ENCODE measurements around the gene NYAP1. TPM values are rescaled to one million over a fixed set of nuclear protein-coding genes. Genes with fewer than 3 reads are reported as not detected.
A peak's percentile ranks its signal among the peaks of the same experiment; 100 is the strongest.

NYAP1 gene
- total and polyA plus RNA-seq, 2 of the 8 experiments (the other 6 are each of a cell fraction or from before 2014, with no cell fraction given): 1.9 to 4.6 TPM

GRCh38 chr7:100465702-100466311 is 17.9 kb upstream of the NYAP1 start:
- peak overlapping the region in 1 of 2 experiments; percentile 59; a peak in 2 of 4 replicates for H3K4me2 ChIP-seq (ENCODE audit: insufficient read depth in 1 of 2, low read depth in 2 of 2, low read length in 2 of 2)
- FAIRE-seq (no peak), DNase-seq (ENCODE audit: low read depth in 1 of 2, low spot score in 2 of 2) (no peak)
- CTCF ChIA-PET (ENCODE audit: partially characterized antibody): interaction anchor here (0.6 to 12.4 kb wide), 25 partner anchors 13 to 226 kb away, joined by 3 to 152 read pairs (median 4); partner anchors contain the start of genes MEPCE, NYAP1, TSC22D4 and ZCWPW1
- H2BK20ac ChIP-seq (ENCODE audit: low read length): no peak overlapping the region
- no peak overlapping the region for H3K4ac ChIP-seq (replicated peaks; ENCODE audit: insufficient read length, low read depth, low read length)
- no peak overlapping the region for H2BK120ac ChIP-seq (replicated peaks; ENCODE audit: low read depth, low read length)
- no peak overlapping the region; the same call in 1 of the 2 replicates for H4K8ac ChIP-seq (ENCODE audit: extremely low read depth, insufficient read depth, low read length)
- no peak overlapping the region for H3K14ac ChIP-seq (ENCODE audit: insufficient read length)
- H3K18ac ChIP-seq (ENCODE audit: extremely low read depth, low read length): no peak overlapping the region
- H2BK5ac ChIP-seq (ENCODE audit: low read depth, low read length): no peak overlapping the region
- POLR2A ChIA-PET (ENCODE audit: partially characterized antibody): interaction anchor here (0.6 to 1.3 kb wide), 8 partner anchors 9 to 137 kb away, joined by 3 to 6 read pairs (median 3); partner anchors contain the start of genes FBXO24, LRCH4, MEPCE and PCOLCE
- no peaks in the 10 kb centered on the region for H3K23me2 ChIP-seq (ENCODE audit: low read depth, low read length)
- H4K91ac ChIP-seq (replicated peaks; ENCODE audit: insufficient read length, low read length): no peak overlapping the region
- no peak overlapping the region for H2BK12ac ChIP-seq (ENCODE audit: low read depth, low read length)
- H3K79me2 ChIP-seq (ENCODE audit: control insufficient read depth in 1 of 2, insufficient read depth in 2 of 2, low read length in 2 of 2): no peaks in the 10 kb centered on the region
- H3K4me1 ChIP-seq (replicated peaks in 1 of 4; ENCODE audit: control insufficient read depth in 3 of 4, insufficient read depth in 4 of 4, low read length in 3 of 4): peaks cover 0 to 6% (median 1%) of the 10 kb centered on the region in 4 experiments; a peak in 5 of 7 replicates
- no peak overlapping the region for H3K56ac ChIP-seq (replicated peaks; ENCODE audit: insufficient read length, low read depth, low read length)
- no peak overlapping the region for H3K23ac ChIP-seq (ENCODE audit: insufficient read length)
- no peaks in the 10 kb centered on the region for H4K20me1 ChIP-seq (replicated peaks in 1 of 2; ENCODE audit: control insufficient read depth in 1 of 2, insufficient read depth in 2 of 2, low read length in 2 of 2)
- 15% methylated on average over 8 of the region's 17 CpGs; no CpG with 5 or more reads in 1 of the 2 experiments for WGBS, 2 experiments (ENCODE audit: extremely low coverage in 1 of 2, insufficient coverage in 1 of 2, insufficient read length in 1 of 2, insufficient replicate concordance in 2 of 2, low coverage in 1 of 2, low lambda C conversion rate in 2 of 2, missing lambda C conversion rate in 1 of 2)
- H2AK5ac ChIP-seq (ENCODE audit: low read depth, low read length): no peak overlapping the region
- no peak overlapping the region for H3K27ac ChIP-seq (ENCODE audit: low read depth, low read length)
- H3K79me1 ChIP-seq (ENCODE audit: low read depth, low read length): no peaks in the 10 kb centered on the region
- no peaks in the 10 kb centered on the region for H3K36me3 ChIP-seq (ENCODE audit: control insufficient read depth in 2 of 4, insufficient read depth in 4 of 4, low read length in 3 of 4)
- H4K5ac ChIP-seq (ENCODE audit: insufficient read length, low read depth, low read length): no peak overlapping the region
- no peak overlapping the region for H2BK15ac ChIP-seq (ENCODE audit: low read length)
- H3K9ac ChIP-seq (replicated peaks in 1 of 4; ENCODE audit: extremely low read depth in 1 of 4, low read depth in 3 of 4, low read length in 3 of 4): no peak overlapping the region
- H3K27me3 ChIP-seq (replicated peaks in 1 of 4; ENCODE audit: control insufficient read depth in 3 of 4, extremely low read depth in 1 of 4, insufficient read depth in 3 of 4, low read length in 3 of 4): no peaks in the 10 kb centered on the region
- no peak overlapping the region for H2AFZ ChIP-seq (ENCODE audit: low read length)
- no peaks in the 10 kb centered on the region for H3K9me3 ChIP-seq (ENCODE audit: insufficient read depth in 2 of 2, low read depth in 1 of 2, low read length in 1 of 2)
- peak overlapping the region in 1 of 4 experiments; percentile 50; a peak in 3 of 8 replicates for H3K4me3 ChIP-seq (ENCODE audit: extremely low read depth in 1 of 4, insufficient read depth in 2 of 4, low read depth in 3 of 4, low read length in 4 of 4)
- peak; percentile 64; the same call in 1 of the 2 replicates for TF ChIP-seq KDM1A (IDR thresholded peaks at IDR 0.05; ENCODE audit: borderline replicate concordance, low read length)
- TF ChIP-seq BRCA1 (IDR thresholded peaks at IDR 0.05; ENCODE audit: low read depth, low read length): no peak
- 0 out of 2 replicates have a peak, but pooled peaks have one; percentile 9 for TF ChIP-seq YY1 (IDR thresholded peaks at IDR 0.05; ENCODE audit: low read depth, low read length)
- TF ChIP-seq TBP (IDR thresholded peaks at IDR 0.05; ENCODE audit: low read depth, low read length): no peak
- no peak for TF ChIP-seq POLR2A (IDR thresholded peaks at IDR 0.05; ENCODE audit: control extremely low read depth in 1 of 2, low read depth in 2 of 2, low read length in 2 of 2)
- peak; percentile 55 to 74 for TF ChIP-seq RAD21 (IDR thresholded peaks at IDR 0.05 in 1 of 2, conservative IDR thresholded peaks at IDR 0.05 in 1 of 2; ENCODE audit: low read depth in 2 of 2, low read length in 2 of 2)
- TF ChIP-seq HDAC2 (IDR thresholded peaks at IDR 0.05; ENCODE audit: borderline replicate concordance in 1 of 2, low read depth in 2 of 2, low read length in 2 of 2): 0 out of 4 replicates have a peak, but pooled peaks of 1 of the 2 experiments have one; percentile 19
- TF ChIP-seq CTCF (IDR thresholded peaks at IDR 0.05; ENCODE audit: control extremely low read depth in 1 of 3, insufficient read depth in 1 of 3, low read depth in 1 of 3, low read length in 3 of 3): peak; percentile 71 to 75 (median 72)
- TF ChIP-seq RXRA (IDR thresholded peaks at IDR 0.05; ENCODE audit: insufficient read depth, low read depth, low read length): no peak

Data from H1 (cell line).